HG03097 (cell line): Measurements from ENCODE around the gene NELFA.

ENCODE experiments used
- ATAC-seq: cut with Tn5 transposase; IDR thresholded peaks from one replicate; pipeline ENCODE4 v1.9.1; 2021; ENCODE audit not compliant: unreplicated experiment, low FRiP score

NELFA gene

DNA sequence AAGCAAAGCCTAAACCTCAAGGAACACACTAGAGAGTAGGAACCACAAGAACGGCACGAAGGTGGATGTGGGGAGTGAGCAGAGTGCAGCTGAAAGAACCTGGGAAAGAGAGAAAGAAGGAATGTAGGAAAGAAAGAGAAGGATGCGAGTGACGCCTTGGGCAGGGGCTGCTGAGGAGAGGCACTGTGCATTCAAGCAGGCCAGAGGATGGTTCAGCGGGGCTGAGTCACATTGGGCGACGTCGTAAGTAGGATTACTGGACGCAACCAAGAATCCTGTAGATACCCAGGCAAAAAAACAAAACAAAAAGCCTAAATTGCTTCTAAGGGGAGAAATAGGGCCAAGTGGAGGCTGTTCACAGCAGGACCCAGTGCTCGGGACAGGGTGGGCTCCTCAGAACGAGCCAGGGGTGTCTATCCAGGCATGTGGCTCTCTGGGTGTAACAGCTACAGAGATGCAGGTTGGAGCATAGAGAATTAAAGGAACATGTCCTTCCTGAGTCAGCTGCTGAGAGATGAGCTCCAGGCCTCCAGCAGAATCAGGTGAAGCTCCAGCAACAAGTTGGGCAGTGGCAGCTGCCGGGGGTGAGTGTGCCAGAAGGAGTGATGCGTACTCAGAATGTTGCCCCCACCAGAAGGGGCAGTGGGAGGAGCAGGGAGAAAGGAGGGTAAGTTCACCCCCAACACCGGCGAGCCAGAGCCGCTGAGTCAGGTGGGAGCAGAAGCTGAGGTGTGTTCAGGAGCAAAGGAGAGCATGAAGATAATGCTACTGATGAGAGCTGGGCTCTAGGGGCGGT, 38.6 kb downstream of the NELFA start:
- no peak for ATAC-seq

DNA sequence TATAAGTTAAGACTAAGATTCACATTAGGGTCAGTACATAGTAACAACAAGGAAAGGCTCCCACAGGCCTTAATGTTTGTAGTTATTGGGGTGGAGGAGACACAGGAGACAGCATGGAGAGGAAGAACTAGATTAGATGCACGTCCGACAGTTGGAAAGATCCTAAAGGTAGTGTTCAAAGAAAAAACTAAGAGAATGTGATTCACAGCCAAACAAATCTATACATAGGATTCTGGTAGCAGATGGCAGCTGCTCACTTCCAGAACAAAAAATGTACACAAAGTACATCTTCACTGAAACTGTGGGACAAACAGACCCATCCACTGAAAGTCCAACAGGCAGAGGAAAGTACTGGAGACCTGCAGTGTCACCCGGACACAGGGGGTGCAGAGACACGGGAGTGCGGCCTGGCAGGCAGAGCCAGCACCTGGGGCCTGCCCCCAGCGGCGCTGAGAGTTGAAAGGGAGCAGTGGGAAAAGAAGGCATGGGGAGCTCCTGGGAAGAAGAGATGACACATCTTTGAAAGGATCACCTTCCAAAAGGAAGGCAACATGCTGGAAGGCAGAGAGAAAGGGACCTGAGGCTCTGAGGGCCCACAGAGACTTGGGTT, 40.0 kb downstream of the NELFA start:
- no peak for ATAC-seq

- ATAC-seq: no peak
Observed at GRCh38 chr4:1967512-1968149, 41.1 kb downstream of the NELFA start.

DNA sequence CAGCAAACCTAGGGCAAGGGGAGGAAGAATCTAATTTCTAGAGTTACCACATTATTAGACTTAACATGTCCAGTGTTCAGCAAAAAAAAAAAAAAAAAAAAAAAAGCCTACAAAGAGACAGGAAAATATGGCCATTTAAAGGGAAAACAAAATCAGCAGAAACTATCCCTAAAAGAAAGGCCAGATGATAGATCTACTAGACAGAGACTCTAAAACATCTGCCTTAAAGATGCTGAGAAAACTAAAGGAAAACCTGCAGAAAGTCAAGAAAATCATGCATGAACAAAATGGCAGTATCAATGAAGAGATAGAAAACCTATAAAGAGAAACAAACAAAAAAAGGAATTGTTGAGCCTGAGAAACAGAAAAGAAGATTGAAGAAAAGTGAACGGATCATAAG, 43.8 kb downstream of the NELFA start:
- no peak for ATAC-seq

DNA sequence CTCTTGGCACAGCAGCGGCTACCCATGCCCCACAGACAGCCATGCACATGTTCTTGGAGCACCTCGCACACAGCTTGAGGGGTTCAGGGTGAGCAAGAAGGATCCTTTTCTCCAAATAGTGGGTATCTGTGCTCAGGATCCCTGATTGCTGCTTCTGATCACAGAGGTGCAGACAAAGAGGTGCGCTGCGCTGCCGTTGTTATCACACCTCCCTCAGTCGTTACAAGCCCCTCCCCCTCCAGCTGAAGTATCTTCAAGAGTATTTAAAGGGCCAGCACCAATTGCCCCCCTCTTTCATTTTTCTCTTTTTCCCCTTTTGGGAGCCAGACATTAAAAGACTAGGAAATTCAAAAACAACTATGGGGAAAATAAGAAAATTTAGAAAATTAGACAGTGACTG, 44.3 kb downstream of the NELFA start:
- ATAC-seq: no peak

- no peak for ATAC-seq
Observed at GRCh38 chr4:1962980-1963379, 45.8 kb downstream of the NELFA start.

DNA sequence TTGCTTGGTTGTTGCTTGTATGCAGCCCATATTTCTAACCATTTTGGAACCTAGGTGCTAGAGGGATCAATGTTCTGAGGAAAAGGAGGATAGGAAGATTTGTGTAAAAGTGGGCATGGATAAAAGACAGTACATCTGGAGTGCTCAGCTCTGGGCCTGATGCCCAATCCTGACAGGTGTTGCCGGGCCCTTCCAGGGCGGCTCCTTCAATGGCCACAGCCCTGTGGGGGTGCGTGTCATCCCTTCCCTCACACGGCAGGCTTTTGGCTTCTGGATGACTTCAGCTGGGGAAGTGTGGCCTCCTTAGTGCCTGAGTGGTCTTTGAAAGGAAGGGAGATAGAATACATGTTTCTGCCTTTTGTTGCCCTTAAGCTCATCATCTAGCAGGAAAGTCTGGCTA, 47.2 kb downstream of the NELFA start:
- no peak for ATAC-seq

DNA sequence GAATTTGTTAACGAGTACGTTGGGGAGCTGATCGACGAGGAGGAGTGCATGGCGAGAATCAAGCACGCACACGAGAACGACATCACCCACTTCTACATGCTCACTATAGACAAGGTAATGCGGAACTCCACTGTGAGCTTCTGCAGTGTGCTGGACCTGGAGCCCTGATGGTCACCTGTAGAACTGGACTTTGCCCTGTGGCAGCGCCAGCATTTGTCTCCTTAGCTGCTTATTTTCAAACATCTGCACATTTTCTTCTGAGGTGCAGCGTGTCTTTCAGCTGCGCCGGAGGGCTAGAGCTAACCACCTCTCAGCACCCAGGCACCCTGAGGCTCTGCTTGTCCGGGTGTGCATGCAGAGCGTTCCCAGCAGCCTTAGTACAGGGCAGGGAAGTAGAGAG, 47.7 kb downstream of the NELFA start:
- ATAC-seq: no peak

DNA sequence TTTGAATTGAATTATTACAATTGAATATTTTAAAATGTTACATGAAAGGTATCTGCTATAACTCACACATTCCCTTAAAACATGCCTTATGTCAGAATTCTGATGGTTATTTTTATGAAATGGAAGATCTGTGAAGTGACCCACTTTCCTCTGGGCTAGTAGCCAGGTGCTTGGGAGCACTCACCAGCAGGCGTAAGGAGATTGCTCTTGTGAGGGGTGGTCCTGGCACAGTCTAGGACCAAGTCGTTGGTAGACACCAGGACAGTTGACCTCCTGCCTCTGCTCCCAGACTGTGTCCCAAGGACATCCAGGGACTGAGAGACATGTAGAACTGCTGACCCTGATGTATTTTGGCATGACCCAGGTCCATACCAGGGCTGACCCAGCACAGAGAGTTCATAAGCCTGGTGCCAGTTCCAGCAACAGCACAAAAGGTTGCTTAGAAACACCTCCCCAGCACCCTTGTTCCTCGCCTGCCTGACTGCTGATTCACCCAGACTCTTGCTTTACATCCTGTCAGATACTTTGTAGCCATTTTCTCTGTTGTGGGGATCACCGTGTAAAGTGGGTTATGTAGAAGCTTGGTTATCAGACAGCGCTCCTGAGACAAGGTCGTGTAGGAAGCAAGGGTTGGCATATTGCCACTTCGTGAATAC, 48.5 kb downstream of the NELFA start:
- ATAC-seq: no peak

GRCh38 chr4:1959104-1959384, 49.7 kb downstream of the NELFA start:
- ATAC-seq: no peak

- ATAC-seq: no peak
Observed at GRCh38 chr4:1958276-1959103, 50.3 kb downstream of the NELFA start.

DNA sequence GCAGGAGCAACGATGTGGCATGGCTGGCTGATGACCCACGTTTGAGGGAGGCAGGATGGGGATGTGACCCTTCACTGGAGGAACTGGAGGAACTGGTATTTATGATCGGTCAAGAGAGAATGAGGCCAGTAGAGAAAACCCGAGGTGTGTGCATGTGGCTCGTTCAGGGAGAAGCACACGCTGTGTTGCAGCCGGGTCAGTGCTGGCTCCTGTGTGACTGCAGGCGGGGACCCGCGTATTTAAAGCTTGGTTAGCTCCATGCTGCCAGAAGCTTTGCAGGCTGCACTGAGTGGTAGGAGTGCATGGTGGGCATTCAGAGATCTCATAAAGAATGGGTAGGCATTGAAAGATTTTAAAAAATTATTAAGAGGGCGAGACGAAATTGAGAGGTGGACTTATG, 52.1 kb downstream of the NELFA start:
- no peak for ATAC-seq

DNA sequence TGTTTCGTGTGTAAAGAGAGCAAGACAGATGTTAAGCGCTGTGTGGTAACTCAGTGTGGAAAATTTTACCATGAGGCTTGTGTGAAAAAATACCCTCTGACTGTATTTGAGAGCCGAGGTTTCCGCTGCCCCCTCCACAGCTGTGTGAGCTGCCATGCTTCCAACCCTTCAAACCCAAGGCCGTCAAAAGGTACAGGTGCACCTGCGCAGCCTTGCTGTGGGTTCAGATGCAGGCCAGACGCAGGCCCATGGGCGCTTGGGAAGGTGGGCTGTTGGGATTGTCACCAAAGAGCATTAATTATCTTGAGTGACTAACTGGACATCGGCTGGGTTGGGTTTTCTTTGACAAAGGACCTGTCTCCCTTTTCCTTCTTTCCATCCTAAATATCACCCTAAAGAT, 55.4 kb downstream of the NELFA start:
- no peak for ATAC-seq

GRCh38 chr4:1952719-1953118, 56.1 kb downstream of the NELFA start:
- ATAC-seq: no peak

GRCh38 chr4:1952058-1952700, 56.6 kb downstream of the NELFA start:
- ATAC-seq: no peak

- ATAC-seq: no peak
Observed at GRCh38 chr4:1950369-1950768, 58.4 kb downstream of the NELFA start.

DNA sequence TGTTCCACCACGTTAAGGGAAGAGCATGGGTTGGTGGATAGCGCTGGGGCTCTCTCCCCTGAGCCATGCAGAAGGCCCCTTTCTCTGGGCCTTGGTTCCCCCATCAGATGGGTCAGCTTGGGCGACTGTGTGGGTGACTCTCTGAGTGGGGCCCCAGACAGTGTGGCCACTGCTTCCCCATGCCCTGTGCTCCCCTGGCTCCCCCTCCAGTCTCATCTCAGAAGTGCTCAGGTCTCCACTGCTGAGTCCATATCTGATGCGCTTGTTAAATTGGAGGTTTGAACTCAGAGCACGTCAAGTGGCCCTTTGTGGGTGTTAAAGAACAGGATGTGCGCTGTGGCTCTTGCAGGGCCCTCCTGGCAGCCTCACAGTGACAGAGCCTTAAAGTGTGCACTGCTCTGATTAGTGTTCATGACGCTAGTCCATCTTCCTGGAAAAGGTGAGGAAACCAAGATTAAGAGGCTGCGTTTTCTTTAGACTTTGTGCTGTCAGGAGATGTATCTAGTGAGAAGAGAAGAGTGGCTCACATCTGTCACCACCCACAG, 59.8 kb downstream of the NELFA start:
- ATAC-seq: no peak

DNA sequence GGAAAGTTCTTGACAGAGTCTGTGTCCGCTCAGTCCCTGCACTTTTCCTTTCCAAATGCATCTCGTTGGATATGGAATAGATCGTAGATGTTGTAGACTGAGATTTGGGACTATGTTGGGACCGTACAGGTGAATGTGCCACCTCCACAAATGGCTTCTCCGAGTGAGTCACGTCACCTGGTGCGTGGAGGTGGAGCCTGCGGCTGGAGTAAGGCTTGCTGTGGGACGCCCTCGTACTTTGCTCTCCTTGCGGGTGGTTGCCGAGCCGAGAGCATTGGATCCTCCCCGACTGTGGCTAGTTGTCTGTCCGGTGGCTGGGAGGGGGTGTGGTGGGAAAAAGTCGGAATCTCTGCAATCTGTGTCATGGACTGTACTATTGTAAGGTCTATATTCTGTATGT, 60.5 kb downstream of the NELFA start:
- no peak for ATAC-seq

- no peak for ATAC-seq
Observed at GRCh38 chr4:1945912-1946311, 62.9 kb downstream of the NELFA start.
